Measurements from ENCODE around the gene RBM20. TPM values are rescaled to one million over a fixed set of nuclear protein-coding genes. Genes with fewer than 3 reads are reported as not detected.

Gene RBM20
- total RNA-seq, 1 experiment from 2014 or later, result 0.17 TPM

DNA sequence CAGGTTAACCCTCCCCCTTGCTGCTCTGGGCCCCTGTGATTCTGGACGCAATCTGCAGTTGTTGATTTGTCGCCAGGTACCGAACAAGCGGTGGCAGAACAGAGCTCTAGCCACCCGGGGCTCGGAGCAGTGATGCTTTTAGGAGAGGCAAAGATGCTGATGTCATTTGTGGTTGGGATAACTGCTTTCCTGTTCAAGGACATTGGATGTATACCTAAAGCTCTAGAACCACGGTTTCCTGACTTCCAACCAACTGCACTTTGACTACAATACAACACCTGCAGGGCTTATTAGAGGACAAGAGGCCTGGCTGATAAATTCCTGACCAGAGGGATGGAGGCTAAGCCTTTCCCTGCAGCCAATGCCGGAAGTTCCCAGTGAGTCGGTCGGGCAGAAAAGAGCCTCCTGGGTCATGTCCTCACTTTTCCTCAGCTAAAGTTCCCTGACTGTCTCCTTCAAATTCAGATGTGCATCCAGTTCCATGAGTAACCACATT is 6.5 kb upstream of the RBM20 start:
- Histone ChIP-seq H3K79me1 (ENCODE audit: insufficient read depth, low read depth, low read length, poor library complexity, severe bottlenecking) (no peaks in the 10 kb centered on the region), H3K18ac (ENCODE audit: insufficient read length, low read depth, low read length) (no peak overlapping the region), H3K9ac (ENCODE audit: extremely low read depth, insufficient read length, low read length) (no peak overlapping the region), H3K4ac (ENCODE audit: low read depth, low read length) (no peak overlapping the region), H2BK15ac (ENCODE audit: low read depth, low read length) (no peak overlapping the region), H3K23me2 (ENCODE audit: insufficient read length, low read depth, low read length, poor library complexity, severe bottlenecking) (no peaks in the 10 kb centered on the region), H3K9me3 (ENCODE audit: control insufficient read depth, low read depth, low read length) (no peaks in the 10 kb centered on the region), H3K23ac (ENCODE audit: insufficient read length, low read depth, low read length) (no peak overlapping the region), H3K27me3 (ENCODE audit: insufficient read depth, low read length) (peaks cover 6% of the 10 kb centered on the region; the same call in 1 of the 2 replicates), H3K79me2 (ENCODE audit: insufficient read depth, low read length) (no peaks in the 10 kb centered on the region; the same call in 1 of the 2 replicates), H3K27ac (ENCODE audit: insufficient read length, low read depth, low read length) (no peak overlapping the region), H2AK5ac (ENCODE audit: insufficient read length, low read length) (no peak overlapping the region), H2BK120ac (ENCODE audit: low read depth, low read length, poor library complexity, severe bottlenecking) (no peak overlapping the region), H3K4me1 (ENCODE audit: insufficient read depth, low read length) (peaks cover 6% of the 10 kb centered on the region; the same call in 1 of the 2 replicates), H2AFZ (ENCODE audit: low read length) (no peak overlapping the region), H3K56ac (ENCODE audit: insufficient read length, low read depth, low read length) (no peak overlapping the region), H3T11ph (ENCODE audit: low read length) (no peak overlapping the region), H4K91ac (ENCODE audit: insufficient read length, low read depth, low read length) (no peak overlapping the region), H3K14ac (ENCODE audit: insufficient read depth, low read length) (no peak overlapping the region), H2BK20ac (ENCODE audit: low read depth, low read length, poor library complexity, severe bottlenecking) (no peak overlapping the region), H3K4me2 (ENCODE audit: insufficient read depth, insufficient read length, low read length) (no peak overlapping the region), H2BK5ac (ENCODE audit: insufficient read length, low read length) (no peak overlapping the region), H4K5ac (ENCODE audit: insufficient read length, low read depth, low read length) (no peak overlapping the region), H4K8ac (replicated peaks; ENCODE audit: insufficient read length, low read depth, low read length) (no peak overlapping the region), H2BK12ac (ENCODE audit: insufficient read length, low read depth, low read length) (no peak overlapping the region), H4K20me1 (ENCODE audit: control insufficient read depth, insufficient read depth, insufficient read length) (no peaks in the 10 kb centered on the region)
- peaks cover 20% of the 10 kb centered on the region for H3K27me3 Mint-ChIP-seq (ENCODE audit: low read depth)
- H3K4me3 Mint-ChIP-seq, result no peak overlapping the region
- TF ChIP-seq, protein P1, sequence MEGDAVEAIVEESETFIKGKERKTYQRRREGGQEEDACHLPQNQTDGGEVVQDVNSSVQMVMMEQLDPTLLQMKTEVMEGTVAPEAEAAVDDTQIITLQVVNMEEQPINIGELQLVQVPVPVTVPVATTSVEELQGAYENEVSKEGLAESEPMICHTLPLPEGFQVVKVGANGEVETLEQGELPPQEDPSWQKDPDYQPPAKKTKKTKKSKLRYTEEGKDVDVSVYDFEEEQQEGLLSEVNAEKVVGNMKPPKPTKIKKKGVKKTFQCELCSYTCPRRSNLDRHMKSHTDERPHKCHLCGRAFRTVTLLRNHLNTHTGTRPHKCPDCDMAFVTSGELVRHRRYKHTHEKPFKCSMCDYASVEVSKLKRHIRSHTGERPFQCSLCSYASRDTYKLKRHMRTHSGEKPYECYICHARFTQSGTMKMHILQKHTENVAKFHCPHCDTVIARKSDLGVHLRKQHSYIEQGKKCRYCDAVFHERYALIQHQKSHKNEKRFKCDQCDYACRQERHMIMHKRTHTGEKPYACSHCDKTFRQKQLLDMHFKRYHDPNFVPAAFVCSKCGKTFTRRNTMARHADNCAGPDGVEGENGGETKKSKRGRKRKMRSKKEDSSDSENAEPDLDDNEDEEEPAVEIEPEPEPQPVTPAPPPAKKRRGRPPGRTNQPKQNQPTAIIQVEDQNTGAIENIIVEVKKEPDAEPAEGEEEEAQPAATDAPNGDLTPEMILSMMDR (conservative IDR thresholded peaks at IDR 0.05), result no peak
- DNase-seq, result peak; percentile 43
- no peaks in the 10 kb centered on the region for H3K36me3 Mint-ChIP-seq (ENCODE audit: insufficient read depth in 1 of 3, low read depth in 3 of 3)
- WGBS (ENCODE audit: extremely low coverage, insufficient read length, low lambda C conversion rate), result no CpG with 5 or more reads among the region's 10 CpGs
- H3K4me1 Mint-ChIP-seq, result peaks cover 36% of the 10 kb centered on the region in 2 experiments
- no peaks in the 10 kb centered on the region; a peak in 2 of 5 replicates for H3K9me3 Mint-ChIP-seq
- peak overlapping the region in 1 of 3 experiments; percentile 69; a peak in 2 of 7 replicates for H3K27ac Mint-ChIP-seq
